Activated CD4-positive, CD25-positive, alpha-beta regulatory T cell treated with anti-CD3 and anti-CD28 coated beads, Interleukin-2, amount 50 U/mL, for 72 hours (primary cell): ENCODE measurements around the gene HIPK4.
"Not testable (repeated sequence)": the region's sequence is repeated elsewhere in the genome, so short reads cannot be mapped to it uniquely, and the experiment has no call there.

Experiments
- DNase-seq: peaks from one replicate; pipeline ENCODE4 v3.0.0; 2021

Gene HIPK4

GRCh38 chr19:40333083-40333482, 56.9 kb downstream of the HIPK4 start:
- not testable (repeated sequence) for DNase-seq

- no peak for DNase-seq
These were observed 57.3 kb downstream of the HIPK4 start for GRCh38 chr19:40332669-40333068.

- no peak for DNase-seq
These were observed 58.9 kb downstream of the HIPK4 start for GRCh38 chr19:40331052-40331451.
